HEK293T (cell line): ENCODE results near the gene RBBP8NL.

Source experiments
- CTCF ChIA-PET: fragments of 350-600 bp; formaldehyde crosslinking; extraction: SDS; loops from one replicate; lab custom pipeline; 2021; ENCODE audit warnings: antibody characterized with exemption, inconsistent platforms; lab: Yijun Ruan, JAX
- POLR2A ChIA-PET: fragments of 350-600 bp; formaldehyde crosslinking; extraction: SDS; loops from one replicate; lab custom pipeline; 2020; ENCODE audit warnings: antibody characterized with exemption, inconsistent platforms; lab: Yijun Ruan, JAX
- DNase-seq: peaks from one replicate; pipeline ENCODE4 v3.0.0; 2012; ENCODE audit warnings: mixed read lengths; ENCODE audit errors: extremely low spot score
- ARNT ChIP-seq: fragments of 450-650 bp; IDR thresholded peaks from 2 replicates; pipeline ENCODE4 v1.6.1; 2017; ENCODE audit warnings: mild to moderate bottlenecking
- BHLHE40 ChIP-seq: fragments of 450-650 bp; IDR thresholded peaks from 2 replicates; pipeline ENCODE4 v1.6.1; 2016; ENCODE audit warnings: mild to moderate bottlenecking, moderate library complexity, borderline replicate concordance
- CTBP1 ChIP-seq: fragments of 450-650 bp; IDR thresholded peaks from 2 replicates; pipeline ENCODE4 v1.6.1; 2016; ENCODE audit warnings: borderline replicate concordance
- ELF4 ChIP-seq: fragments of 450-650 bp; IDR thresholded peaks from 2 replicates; pipeline ENCODE4 v1.6.1; 2017; ENCODE audit warnings: antibody characterized with exemption
- FOXA1 ChIP-seq: fragments of 450-650 bp; IDR thresholded peaks from 2 replicates; pipeline ENCODE4 v1.6.1; 2016; ENCODE audit warnings: mild to moderate bottlenecking
- FOXK2 ChIP-seq: fragments of 450-650 bp; IDR thresholded peaks from 2 replicates; pipeline ENCODE4 v1.6.1; 2016; ENCODE audit warnings: mild to moderate bottlenecking
- FOXM1 ChIP-seq: fragments of 450-650 bp; IDR thresholded peaks from 2 replicates; pipeline ENCODE4 v1.6.1; 2017; ENCODE audit warnings: mild to moderate bottlenecking, borderline replicate concordance
- HDGF ChIP-seq: fragments of 450-650 bp; IDR thresholded peaks from 2 replicates; pipeline ENCODE4 v1.6.1; 2017; ENCODE audit warnings: antibody characterized with exemption, borderline replicate concordance
- L3MBTL2 ChIP-seq: fragments of 450-650 bp; conservative IDR thresholded peaks from 2 replicates; pipeline ENCODE4 v1.6.1; 2016; ENCODE audit warnings: mild to moderate bottlenecking
- LEF1 ChIP-seq: fragments of 450-650 bp; IDR thresholded peaks from 2 replicates; pipeline ENCODE4 v1.6.1; 2017; ENCODE audit warnings: mild to moderate bottlenecking, borderline replicate concordance
- NFRKB ChIP-seq: fragments of 450-650 bp; IDR thresholded peaks from 2 replicates; pipeline ENCODE4 v1.6.1; 2016; ENCODE audit warnings: mild to moderate bottlenecking, moderate library complexity
- SP1 ChIP-seq: fragments of 450-650 bp; IDR thresholded peaks from 2 replicates; pipeline ENCODE4 v1.6.1; 2017
- SUZ12 ChIP-seq: fragments of 450-650 bp; IDR thresholded peaks from 2 replicates; pipeline ENCODE4 v1.6.1; 2016; ENCODE audit warnings: mild to moderate bottlenecking
- TARDBP ChIP-seq: fragments of 450-650 bp; IDR thresholded peaks from 2 replicates; pipeline ENCODE4 v1.6.1; 2016
- ZNF384 ChIP-seq: fragments of 450-650 bp; IDR thresholded peaks from 2 replicates; pipeline ENCODE4 v1.6.1; 2016
- TF ChIP-seq, protein P1 (sequence below): fragments of 450-650 bp; IDR thresholded peaks from 2 replicates; pipeline ENCODE4 v1.6.1; 2016

RBBP8NL gene

DNA sequence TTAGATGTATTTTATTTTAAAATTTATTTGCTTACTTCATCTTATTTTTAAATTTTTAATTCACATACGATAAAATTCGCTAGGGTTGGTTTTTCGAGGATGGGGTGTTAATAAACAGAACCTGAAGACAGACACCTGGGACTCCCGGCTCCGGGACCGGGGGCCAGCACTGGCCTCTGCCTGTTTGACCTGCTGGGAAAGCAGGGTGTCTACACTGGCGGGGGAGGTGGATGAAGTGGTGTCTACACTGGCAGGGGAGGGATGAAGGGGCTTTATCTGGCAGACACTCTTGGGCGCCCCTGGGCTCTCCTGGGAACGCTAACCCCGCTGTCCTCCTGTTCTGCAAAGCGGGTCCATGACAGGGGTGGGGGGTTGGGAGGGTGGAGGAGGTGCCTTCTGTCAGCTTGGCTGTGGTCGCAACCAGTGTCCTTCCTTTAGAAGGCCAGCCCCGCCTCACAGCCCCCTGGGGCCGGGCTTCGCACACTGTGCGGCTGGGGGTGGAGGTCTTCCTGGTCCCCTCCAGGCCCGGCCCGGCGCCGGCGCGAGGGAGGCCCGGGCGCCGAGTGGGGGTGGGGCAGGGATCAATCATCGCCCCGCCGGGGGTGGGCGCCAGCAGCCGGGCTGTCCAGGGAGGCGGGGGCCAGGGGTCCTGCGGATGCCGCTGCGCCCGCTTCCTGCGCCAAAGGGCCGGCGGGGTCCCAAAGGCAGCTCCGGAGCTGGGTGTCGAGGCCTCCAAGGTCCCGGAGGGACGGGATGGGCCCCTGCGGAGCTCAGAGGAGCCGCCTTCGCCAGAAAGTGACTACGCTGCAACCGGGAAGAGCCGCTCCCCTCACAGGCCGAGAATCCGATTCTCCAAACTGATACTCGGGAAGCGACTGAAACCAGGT, 46.6 kb upstream of the RBBP8NL start:
- POLR2A ChIA-PET: no interaction called here
- TF ChIP-seq SUZ12: no peak
- no peak for TF ChIP-seq CTBP1
- TF ChIP-seq ZNF384: no peak
- no peak for TF ChIP-seq BHLHE40
- TF ChIP-seq FOXA1: no peak
- TF ChIP-seq, protein P1, sequence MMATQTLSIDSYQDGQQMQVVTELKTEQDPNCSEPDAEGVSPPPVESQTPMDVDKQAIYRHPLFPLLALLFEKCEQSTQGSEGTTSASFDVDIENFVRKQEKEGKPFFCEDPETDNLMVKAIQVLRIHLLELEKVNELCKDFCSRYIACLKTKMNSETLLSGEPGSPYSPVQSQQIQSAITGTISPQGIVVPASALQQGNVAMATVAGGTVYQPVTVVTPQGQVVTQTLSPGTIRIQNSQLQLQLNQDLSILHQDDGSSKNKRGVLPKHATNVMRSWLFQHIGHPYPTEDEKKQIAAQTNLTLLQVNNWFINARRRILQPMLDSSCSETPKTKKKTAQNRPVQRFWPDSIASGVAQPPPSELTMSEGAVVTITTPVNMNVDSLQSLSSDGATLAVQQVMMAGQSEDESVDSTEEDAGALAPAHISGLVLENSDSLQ: no peak
- TF ChIP-seq SP1: no peak
- no peak for DNase-seq
- CTCF ChIA-PET: no interaction called here

DNA sequence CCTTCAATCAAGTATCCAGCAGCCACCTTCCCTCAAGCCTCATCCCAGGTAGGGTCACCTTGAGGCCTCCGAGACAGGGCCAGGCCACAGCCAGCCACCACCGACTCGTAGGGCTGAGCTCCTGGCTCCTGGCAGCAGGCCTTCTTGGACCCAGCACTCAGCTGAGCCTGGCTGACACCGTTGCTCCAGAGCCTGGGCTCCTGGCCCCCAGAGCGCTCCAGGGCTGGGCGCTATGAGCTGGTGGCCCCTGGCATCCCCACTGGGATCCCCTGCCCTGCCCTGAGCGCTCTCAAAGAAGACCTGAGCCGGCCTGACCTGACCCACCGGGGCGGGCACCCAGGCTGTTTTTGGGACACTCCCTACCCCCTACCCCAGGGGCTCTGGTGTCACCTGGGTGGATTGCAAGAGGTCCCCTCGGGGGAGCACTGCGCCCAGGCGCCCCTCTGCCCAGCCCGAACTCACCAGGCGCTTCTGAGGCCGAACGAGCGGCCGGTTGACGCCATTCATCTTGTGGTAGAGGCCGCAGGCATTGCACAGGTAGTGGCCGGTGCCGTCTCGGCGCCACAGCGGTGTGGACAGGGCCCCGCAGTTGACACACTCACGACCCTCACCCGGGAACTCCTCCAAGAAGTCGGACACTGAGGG, 45.7 kb upstream of the RBBP8NL start:
- DNase-seq: no peak
- TF ChIP-seq FOXK2: no peak
- no peak for TF ChIP-seq NFRKB
- no peak for TF ChIP-seq L3MBTL2
- TF ChIP-seq CTBP1: no peak
- TF ChIP-seq FOXA1: no peak
- TF ChIP-seq ZNF384: no peak
- no peak for TF ChIP-seq LEF1
- TF ChIP-seq SP1: no peak
- TF ChIP-seq, protein P1: no peak
- POLR2A ChIA-PET: no interaction called here
- CTCF ChIA-PET: no interaction called here

DNA sequence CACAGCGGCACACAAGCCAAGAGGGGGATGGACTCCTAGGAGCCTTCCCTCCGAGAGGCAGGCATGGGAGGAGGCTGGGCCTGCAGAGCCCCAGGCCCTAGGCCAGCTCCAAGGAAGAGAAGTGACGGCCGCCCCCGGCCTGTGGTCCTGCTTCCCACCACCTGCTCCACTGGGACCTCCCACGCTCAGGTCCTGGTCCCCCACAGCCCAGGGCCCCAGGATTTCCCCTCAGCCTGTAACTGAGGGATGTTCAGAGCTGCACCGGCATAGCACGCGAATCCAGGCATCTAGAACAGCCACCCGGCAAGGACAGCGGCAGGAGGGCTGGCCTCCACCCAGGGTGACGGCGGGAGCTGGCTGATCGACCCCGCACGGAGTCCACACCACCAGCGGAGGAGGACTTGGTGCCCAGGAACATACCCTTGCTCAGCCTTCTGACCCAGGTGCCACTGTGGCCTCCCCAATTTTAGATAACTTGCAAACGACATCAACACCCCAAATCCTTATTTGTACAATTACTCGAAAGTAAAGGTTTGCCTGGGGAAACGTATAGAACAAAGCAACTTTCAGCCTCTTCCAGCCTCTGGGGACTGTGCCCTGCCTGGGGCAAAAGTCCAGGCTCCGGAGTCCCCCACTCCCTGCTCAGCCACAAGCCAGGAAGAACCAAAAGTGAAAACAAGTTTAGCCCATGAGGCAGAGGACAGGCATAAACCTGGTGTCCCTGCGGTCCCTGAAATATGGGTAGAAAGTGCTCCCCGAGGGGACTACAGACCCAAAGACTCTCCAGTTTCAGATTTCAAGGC, 45.0 kb upstream of the RBBP8NL start:
- no peak for DNase-seq
- CTCF ChIA-PET: no interaction called here
- POLR2A ChIA-PET: no interaction called here
- no peak for TF ChIP-seq SUZ12
- no peak for TF ChIP-seq L3MBTL2
- TF ChIP-seq ELF4: no peak
- no peak for TF ChIP-seq FOXK2
- no peak for TF ChIP-seq ARNT
- no peak for TF ChIP-seq ZNF384
- TF ChIP-seq HDGF: no peak
- no peak for TF ChIP-seq SP1
- TF ChIP-seq TARDBP: no peak
- no peak for TF ChIP-seq FOXA1
- no peak for TF ChIP-seq FOXM1
- no peak for TF ChIP-seq CTBP1
- TF ChIP-seq BHLHE40: no peak
- TF ChIP-seq LEF1: no peak
- TF ChIP-seq, protein P1: no peak
- no peak for TF ChIP-seq NFRKB

GRCh38 chr20:62470459-62470858, 43.1 kb upstream of the RBBP8NL start:
- TF ChIP-seq NFRKB: no peak
- no peak for TF ChIP-seq TARDBP
- no peak for TF ChIP-seq ZNF384
- TF ChIP-seq, protein P1: no peak
- no peak for TF ChIP-seq FOXM1
- no peak for TF ChIP-seq SUZ12
- no peak for TF ChIP-seq SP1
- no peak for TF ChIP-seq FOXA1
- TF ChIP-seq L3MBTL2: no peak
- TF ChIP-seq FOXK2: no peak
- TF ChIP-seq HDGF: no peak
- TF ChIP-seq BHLHE40: no peak
- TF ChIP-seq ARNT: no peak
- TF ChIP-seq LEF1: no peak
- no peak for TF ChIP-seq ELF4
- TF ChIP-seq CTBP1: no peak
- DNase-seq: no peak
- ChIA-PET POLR2A (no interaction called here), CTCF (interaction anchor here (0.5 to 1.3 kb wide), 2 partner anchors 11 to 60 kb away, joined by 3 read pairs; no protein-coding TSS in a partner anchor)

DNA sequence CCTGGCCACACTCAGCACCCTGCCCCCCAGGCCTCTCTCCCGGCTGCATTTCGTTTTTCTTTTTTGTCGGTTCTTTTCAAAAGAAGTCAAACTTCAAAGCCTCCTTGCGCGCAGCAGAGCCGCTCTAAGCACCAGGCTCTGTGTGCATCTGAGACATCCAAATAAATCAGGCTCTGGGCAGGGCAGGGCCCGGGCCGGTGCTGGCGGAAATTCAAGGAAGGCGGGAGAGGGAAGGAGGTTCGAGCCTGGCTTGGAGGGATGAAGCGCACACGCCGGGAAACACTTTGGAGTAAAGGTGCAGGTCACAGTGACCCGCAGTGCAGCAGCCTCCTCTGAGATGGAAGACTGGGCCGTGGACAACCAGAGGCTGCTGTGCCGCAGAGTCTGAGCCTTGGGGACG, 42.7 kb upstream of the RBBP8NL start:
- no peak for DNase-seq
- CTCF ChIA-PET: no interaction called here
- TF ChIP-seq FOXA1 (no peak), LEF1 (no peak), TARDBP (no peak), HDGF (no peak), BHLHE40 (no peak), SUZ12 (no peak), L3MBTL2 (no peak), ELF4 (no peak), FOXM1 (no peak), CTBP1 (no peak), FOXK2 (no peak), NFRKB (no peak), ARNT (no peak), SP1 (no peak), ZNF384 (no peak)
- TF ChIP-seq, protein P1: no peak
- POLR2A ChIA-PET: no interaction called here
